Stimulated activated CD4-positive, alpha-beta T cell treated with anti-CD3 and anti-CD28 coated beads, TNF-alpha, amount 100 ng/mL, for 1 hour (primary cell): ENCODE data around the gene UNC5CL.
A peak's percentile ranks its signal among the peaks of the same experiment; 100 is the strongest.
"Not testable (repeated sequence)": the region's sequence is repeated elsewhere in the genome, so short reads cannot be mapped to it uniquely, and the experiment has no call there.

Source experiments
- DNase-seq, 3 donors: peaks; one replicate each; pipeline ENCODE4 v3.0.0-alpha.2; 2020; ENCODE audit warnings: low read depth in 3 of 3, low spot score in 1 of 3

The UNC5CL gene

GRCh38 chr6:41008011-41008410, 31.0 kb downstream of the UNC5CL start:
- DNase-seq = no peak

- not testable (repeated sequence) for DNase-seq
Observed at GRCh38 chr6:41006980-41007379, 32.0 kb downstream of the UNC5CL start.

DNA sequence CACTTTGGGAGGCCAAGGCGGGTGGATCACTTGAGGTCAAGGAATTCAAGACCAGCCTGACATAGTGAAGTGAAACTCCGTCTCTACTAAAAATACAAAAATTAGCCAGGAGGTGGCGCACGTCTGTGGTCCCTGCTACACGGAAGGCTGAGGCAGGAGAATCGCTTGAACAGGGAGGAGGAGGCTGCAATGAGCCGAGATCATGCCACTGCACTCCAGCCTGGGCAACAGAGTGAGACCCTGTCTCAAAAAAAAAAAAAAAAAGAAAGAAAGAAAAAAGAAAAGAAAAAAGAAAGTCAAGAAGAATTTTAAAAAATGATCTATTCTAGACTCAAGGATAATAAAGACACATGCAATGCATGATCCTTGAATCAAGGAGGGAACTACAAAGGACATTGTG, 32.8 kb downstream of the UNC5CL start:
- DNase-seq = peak in 2 of 3 donors; percentile 13 to 28

DNA sequence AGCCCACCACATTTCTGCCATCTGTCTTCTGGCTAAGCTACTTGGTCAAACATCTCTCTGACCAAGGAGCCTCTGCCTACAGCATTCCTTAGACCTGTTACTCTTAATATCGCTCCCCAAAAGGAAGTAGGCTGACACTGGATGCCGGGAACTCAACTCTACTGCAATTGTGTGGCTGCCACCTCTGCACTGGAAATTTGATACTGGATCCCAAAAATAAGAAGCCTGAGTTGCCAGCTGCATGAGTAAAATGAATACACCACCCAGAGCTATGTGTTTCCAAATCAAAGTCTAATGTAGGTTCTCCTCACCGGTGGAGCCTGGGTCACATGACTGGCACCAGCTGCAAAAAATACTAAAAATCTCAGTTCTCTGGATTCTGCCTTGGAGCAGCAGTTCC, 36.9 kb downstream of the UNC5CL start:
- DNase-seq = no peak

DNA sequence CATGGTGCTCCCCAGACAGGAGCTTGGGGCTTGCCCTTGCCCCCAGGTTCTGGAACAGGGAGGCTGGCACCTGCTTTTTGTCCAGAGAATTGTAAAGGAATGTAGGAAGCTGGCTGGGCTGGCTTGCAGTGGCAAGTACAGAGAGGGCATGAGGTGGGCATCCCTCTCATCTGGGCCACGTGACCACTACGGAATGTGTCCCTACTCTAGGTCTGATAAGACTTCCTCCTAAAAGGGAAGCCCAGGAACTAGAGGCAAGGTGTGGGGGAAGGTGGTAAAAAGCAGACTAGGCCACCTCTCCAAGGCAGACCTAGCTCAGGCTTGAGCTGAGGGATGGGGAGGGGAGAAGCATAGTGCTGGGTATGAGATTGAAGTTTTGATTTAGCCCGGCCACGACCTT, 38.8 kb downstream of the UNC5CL start:
- DNase-seq = no peak

DNA sequence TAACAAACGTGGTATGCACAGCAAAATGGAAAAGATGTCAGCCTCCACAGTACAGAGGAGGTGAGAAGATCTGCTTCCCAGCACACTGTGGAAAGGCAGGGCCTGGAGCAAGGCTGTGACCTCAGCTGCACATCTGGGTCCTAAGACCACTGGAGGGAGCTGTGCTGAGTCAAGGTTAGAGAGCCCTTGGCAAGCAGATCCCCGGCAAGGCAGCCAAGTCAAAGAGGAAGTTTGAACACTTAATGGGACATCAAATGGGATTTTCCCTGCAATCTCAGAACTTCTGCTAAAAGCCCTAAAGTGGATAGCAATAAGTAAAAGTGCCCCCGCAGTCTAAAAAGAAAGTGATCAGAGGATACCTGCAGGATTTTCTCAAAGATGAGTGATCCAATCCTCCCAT, 39.5 kb downstream of the UNC5CL start:
- DNase-seq = no peak

GRCh38 chr6:40998661-40999060, 40.4 kb downstream of the UNC5CL start:
- DNase-seq = no peak

GRCh38 chr6:40997234-40997957, 41.6 kb downstream of the UNC5CL start:
- DNase-seq = no peak

- no peak for DNase-seq
Observed at GRCh38 chr6:40996591-40997233, 42.3 kb downstream of the UNC5CL start.

- no peak for DNase-seq
Observed at GRCh38 chr6:40992746-40993145, 46.3 kb downstream of the UNC5CL start.

DNA sequence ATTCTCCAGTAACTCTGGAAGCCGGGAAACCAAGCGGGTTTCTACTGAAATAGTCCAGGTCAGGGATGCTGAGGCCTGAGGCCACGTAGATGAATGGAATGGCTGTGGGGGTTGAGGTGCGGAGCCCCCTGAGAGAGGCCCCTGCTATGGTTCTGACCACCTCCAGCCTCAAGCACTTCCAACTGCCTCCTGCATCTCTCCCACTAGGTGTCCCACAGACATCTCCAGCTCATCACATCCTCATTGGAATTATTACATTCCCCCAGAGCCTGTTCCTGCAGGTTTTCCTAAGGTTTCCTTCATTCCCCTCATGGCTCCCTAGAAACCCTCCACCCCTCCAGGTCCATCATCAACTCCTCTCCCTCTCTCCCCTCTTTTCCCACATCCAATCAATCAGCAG, 48.7 kb downstream of the UNC5CL start:
- DNase-seq = no peak

- DNase-seq = no peak
Observed at GRCh38 chr6:40989204-40990169, 49.5 kb downstream of the UNC5CL start.

- no peak for DNase-seq
Observed at GRCh38 chr6:40988634-40989033, 50.4 kb downstream of the UNC5CL start.

DNA sequence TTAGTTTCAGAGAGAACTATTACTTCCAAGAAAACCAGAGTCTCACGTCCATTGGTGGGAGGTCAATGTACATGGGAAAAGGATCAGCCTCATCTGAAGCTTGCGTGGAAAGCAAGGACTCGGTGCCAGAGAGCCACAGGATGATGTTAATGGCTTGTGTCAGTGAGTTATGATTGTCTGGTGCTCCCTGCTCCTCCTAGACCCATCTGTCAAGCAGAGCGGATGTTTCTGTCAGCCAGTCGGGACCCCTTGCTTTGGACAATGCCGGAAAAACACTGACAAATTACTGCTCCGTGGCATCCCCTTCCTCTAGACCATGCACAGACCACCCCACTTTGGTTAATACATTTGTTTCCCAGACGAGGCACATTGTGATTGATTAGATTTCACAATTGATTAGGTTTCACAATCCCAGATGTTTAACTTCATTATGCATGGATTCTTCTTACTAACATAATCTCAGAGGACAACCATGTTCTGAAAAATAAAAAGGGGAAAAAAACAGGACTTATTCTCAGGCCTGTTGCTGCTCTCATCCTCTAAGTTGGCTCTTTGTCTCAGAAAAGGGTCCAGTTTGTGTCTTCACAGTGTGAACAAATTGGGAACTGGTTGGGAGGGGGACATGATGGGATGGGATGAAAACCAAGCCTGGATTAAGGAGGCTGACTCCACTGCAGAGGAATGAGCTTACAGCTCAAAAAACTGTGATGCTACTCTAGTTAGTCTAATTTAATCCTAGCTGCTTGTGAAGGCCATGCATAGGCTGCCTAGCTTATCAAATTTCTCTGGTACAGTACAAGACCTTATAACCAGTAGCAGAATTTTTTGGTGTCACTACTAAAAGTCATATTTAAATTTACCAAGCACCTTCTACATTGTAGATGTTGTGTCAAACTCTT, 51.9 kb downstream of the UNC5CL start:
- no peak for DNase-seq

GRCh38 chr6:40986364-40986763, 52.7 kb downstream of the UNC5CL start:
- no peak for DNase-seq

DNA sequence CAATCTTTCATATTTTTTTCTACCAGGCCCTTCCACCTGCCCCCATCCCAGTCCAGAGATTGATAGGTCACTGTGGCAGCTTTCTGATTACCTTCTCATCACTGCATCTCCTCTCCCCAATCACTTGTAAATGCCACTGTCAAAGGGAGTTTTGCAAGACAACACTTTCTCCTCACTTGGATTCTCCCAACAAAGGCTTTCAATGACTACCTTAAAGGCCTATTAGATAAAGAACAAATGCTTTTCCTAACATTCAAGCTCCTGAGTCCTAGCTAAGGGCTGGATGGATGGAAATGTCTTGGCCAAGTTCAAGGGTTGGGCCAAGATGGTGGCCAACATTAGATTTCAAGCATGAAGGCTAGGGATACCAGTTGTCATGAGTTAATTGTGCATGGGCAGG, 55.3 kb downstream of the UNC5CL start:
- no peak for DNase-seq

DNA sequence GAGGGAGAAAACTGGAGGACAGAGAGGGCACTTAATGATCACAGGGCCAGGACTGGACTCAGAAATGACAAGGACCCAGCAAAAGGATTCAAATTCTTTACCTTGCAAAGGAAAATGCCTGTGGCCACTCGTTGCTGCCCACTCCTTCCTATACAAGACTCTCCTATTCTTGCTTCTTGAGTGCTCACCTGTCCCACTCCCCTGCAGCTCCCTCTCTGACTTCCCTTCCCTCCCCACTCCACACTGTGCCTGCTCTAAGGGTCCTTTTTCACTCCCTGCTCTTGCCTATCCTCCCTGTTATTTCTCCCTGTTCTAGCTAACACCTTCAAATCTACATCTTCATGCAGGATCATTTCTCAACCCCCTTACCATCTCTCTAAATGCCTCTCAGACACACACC, 56.1 kb downstream of the UNC5CL start:
- DNase-seq = no peak

GRCh38 chr6:40978687-40979289, 60.2 kb downstream of the UNC5CL start:
- no peak for DNase-seq

DNA sequence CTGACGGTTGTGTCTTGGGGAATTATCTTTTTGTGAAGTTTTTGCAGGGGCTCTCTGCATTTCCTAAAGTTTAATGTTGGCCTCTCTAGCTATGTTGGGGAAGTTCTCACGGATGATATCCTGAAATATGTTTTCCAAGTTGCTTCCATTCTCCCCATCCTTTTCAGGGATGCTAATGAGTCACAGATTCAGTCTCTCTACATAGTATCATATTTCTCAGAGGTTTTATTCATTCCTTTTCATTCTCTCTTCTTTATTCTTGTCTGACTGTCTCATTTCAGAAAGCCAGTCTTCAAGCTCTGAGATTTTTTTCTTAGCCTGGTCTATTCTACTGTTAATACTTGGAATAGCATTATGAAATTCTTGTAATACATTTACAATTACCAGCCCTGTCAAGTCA, 61.3 kb downstream of the UNC5CL start:
- no peak for DNase-seq

DNA sequence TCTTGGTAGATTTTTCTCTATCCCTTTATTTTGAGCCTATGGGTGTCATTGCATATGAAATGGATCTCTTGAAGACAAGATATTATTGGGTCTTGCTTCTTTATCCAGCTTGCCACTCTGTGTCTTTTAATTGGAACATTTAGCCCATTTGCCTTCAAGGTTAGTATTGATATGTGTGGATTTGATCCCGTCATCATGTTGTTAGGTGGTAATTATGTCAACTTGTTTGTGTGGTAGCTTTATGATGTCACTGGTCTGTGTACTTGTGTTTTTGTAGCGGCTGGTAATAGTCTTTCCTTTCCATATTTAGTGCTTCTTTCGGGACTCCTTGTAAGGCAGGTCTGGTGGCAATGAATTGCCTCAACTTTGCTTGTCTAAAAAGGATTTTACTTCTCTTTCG, 61.9 kb downstream of the UNC5CL start:
- no peak for DNase-seq
